Activated CD4-positive, CD25-positive, alpha-beta regulatory T cell treated with anti-CD3 and anti-CD28 coated beads, Interleukin-2, amount 50 U/mL, for 16 hours (primary cell): Measurements from ENCODE around the gene ZNF10.

Experiments used
- DNase-seq: peaks from one replicate; pipeline ENCODE4 v3.0.0-alpha.2; 2020; ENCODE audit warnings: low read depth, low spot score

The ZNF10 gene

GRCh38 chr12:133130038-133130807 lies at the start of gene ZNF10, which contains the start of gene ZNF891:
TSS of gene ZNF10 (plus strand) at chr12:133130627. CDS start at chr12:133144493, 13,866 bp downstream.
TSS of gene ZNF891 (minus strand) at chr12:133130274. CDS start at chr12:133121918, 8,356 bp downstream.
- DNase-seq, result peak; percentile 88

- DNase-seq, result no peak
These were observed 49.2 kb upstream of the ZNF10 start for GRCh38 chr12:133081159-133081780.

- DNase-seq, result no peak
These were observed 47.1 kb upstream of the ZNF10 start for GRCh38 chr12:133083345-133083744.

- no peak for DNase-seq
These were observed 24.8 kb upstream of the ZNF10 start for GRCh38 chr12:133105620-133106019.

DNA sequence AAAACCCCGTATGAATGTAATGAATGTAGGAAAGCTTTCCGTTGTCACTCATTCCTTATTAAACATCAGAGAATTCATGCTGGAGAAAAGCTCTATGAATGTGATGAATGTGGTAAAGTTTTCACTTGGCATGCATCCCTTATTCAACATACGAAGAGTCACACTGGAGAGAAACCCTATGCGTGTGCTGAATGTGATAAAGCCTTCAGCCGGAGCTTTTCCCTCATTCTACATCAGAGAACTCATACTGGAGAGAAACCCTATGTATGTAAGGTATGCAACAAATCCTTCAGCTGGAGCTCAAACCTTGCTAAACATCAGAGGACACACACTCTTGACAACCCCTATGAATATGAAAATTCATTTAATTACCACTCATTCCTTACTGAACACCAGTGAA lies 24.2 kb upstream of the ZNF10 start:
- DNase-seq, result no peak

- no peak for DNase-seq
These were observed 23.3 kb upstream of the ZNF10 start for GRCh38 chr12:133107121-133107520.

- no peak for DNase-seq
These were observed 22.3 kb upstream of the ZNF10 start for GRCh38 chr12:133108150-133108549.

GRCh38 chr12:133120385-133121191 lies 9.8 kb upstream of the ZNF10 start:
- DNase-seq, result no peak

- DNase-seq, result no peak
These were observed 5.8 kb upstream of the ZNF10 start for GRCh38 chr12:133124674-133125073.

DNA sequence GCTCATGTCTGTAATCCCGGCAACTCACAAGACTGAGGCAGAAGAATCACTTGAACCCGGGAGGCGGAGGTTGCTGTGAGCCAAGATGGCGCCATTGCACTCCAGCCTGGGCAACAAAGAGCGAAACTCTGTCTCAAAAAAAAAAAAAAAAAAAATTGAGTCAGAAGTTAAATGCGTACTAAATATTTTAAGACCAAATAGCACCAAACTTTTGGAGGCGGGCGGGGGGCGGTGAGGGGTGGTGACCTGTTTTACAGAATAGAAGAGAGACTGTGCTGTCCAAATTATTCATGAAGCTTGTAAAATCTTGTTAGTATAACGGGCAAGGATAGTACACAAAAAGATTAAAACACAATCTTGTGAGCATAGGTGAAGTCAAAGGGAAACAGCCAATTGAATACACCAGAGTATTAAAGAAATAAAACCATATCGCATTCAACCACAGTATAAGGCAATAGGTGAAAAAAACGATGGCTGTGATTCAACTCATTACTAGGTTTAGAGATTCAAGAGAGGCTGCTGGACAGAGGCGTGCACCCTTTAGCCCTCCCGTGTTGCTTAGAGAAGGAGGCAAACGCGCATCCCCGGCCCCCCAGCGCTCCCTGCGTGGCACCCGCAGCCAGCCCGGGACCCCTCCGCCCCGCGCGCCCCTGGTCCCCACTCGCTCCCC lies 924 bp upstream of the ZNF10 start:
- no peak for DNase-seq

GRCh38 chr12:133130808-133131128 lies 341 bp downstream of the ZNF10 start:
- no peak for DNase-seq

GRCh38 chr12:133135747-133136146 lies 5.3 kb downstream of the ZNF10 start:
- DNase-seq, result no peak

- no peak for DNase-seq
These were observed 15.6 kb downstream of the ZNF10 start for GRCh38 chr12:133145981-133146380.

GRCh38 chr12:133156125-133156690 lies 25.8 kb downstream of the ZNF10 start:
- DNase-seq, result no peak

- DNase-seq, result no peak
These were observed 35.3 kb downstream of the ZNF10 start for GRCh38 chr12:133165776-133166175.

- DNase-seq, result no peak
These were observed 42.1 kb downstream of the ZNF10 start for GRCh38 chr12:133172491-133172890.

DNA sequence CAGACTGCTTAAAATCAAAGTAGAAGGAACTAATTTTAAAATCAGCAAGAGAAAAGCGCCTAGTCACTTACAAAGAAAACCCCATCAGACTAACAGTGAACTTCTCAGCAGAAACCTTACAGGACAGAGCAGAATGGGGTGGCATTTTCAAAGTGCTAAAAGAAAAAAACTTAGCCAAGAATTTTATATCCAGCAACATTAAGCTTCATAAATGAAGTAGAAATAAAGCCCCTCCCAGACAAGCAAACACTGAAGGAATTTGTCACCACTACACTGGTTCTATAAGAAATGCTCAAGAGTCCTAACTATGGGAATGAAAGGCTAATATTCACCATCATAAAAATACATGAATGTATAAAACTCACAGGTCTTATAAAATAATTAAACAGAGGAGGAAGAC lies 44.5 kb downstream of the ZNF10 start:
- no peak for DNase-seq

GRCh38 chr12:133180669-133181068 lies 50.2 kb downstream of the ZNF10 start:
- no peak for DNase-seq

DNA sequence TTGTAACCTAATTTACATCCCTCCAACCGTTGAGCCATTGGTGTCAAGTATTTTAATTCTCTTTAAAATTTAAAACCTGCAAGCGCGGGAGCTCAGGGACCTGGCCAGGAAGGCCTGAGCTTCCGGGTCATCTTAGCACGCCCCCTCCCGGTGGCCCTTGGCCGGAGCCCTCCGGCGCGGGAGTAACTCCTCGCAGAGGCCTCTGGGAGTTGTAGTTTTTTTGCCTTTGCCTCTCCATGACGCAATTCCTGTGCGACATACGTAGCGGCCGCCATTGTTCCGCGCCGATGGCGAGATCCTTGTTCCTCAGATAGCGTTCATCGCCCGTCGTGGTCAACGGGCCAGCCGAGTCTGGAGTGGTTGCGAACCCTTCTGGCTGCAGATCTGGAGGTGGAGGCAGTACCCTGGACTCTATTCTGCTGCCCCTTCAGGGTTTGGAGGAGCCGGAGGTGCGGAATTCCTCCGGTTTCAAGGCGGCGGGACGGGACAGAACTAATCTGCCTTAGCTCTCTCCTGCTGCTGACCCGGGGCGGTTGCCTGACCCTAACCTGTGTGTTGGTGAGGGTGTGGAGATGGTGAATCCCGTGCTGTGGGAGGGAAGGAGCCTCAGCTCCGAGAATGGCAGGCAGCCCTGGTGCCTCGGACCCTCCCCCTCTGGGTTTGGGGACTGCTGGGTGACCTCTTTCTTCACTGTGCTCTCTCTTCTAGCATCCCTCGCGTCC lies 51.0 kb downstream of the ZNF10 start, which contains the start of gene ZNF268:
Gene ZNF268, plus strand, starts transcription at position 258 of the 722 bp plus-strand sequence. CDS start 503 bp downstream, outside the sequence.
- DNase-seq, result peak; percentile 81

GRCh38 chr12:133190176-133190575 lies 59.7 kb downstream of the ZNF10 start:
- DNase-seq, result no peak

DNA sequence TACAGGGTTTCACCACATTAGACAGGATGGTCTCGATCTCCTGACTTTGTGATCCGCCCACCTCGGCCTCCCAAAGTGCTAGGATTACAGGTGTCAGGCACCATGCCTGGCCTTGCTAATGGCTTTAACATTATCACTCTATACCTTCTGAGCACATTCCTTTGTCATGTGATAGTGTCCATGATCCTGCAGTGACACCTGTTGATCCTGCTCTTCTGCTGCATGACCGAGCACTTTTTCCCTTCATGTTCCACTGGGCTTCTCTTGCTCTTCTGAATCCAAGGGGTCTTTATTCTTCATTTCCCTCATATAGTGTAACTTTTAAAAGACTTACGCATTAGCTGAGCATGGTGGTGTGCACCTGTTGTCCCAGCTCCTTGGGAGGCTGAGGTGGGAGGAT lies 62.4 kb downstream of the ZNF10 start:
- DNase-seq, result no peak
